NCI-H2196 (cell line): ENCODE results near the gene ARFIP1.

Source experiments
- DNase-seq: peaks from one replicate; lab custom pipeline; 2025; ENCODE audit not compliant: unreplicated experiment; lab: John Stamatoyannopoulos, UW

The ARFIP1 gene

GRCh38 chr4:152959080-152959479 lies 179.3 kb downstream of the ARFIP1 start:
- no peak for DNase-seq

- DNase-seq, result no peak
These were observed 180.3 kb downstream of the ARFIP1 start for GRCh38 chr4:152960082-152960481.

GRCh38 chr4:152961014-152961772 lies 181.4 kb downstream of the ARFIP1 start:
- DNase-seq, result no peak

- no peak for DNase-seq
These were observed 182.0 kb downstream of the ARFIP1 start for GRCh38 chr4:152961773-152962115.
